Neural cell (in vitro differentiated cells): ENCODE data around the gene OBP2A. TPM values are rescaled to one million over a fixed set of nuclear protein-coding genes. Genes with fewer than 3 reads are reported as not detected.
"Not testable (repeated sequence)": the region's sequence is repeated elsewhere in the genome, so short reads cannot be mapped to it uniquely, and the experiment has no call there.

Source experiments
- H2AFZ ChIP-seq: fragments of 200-600, 300-800 bp; sonication (generic), shearing (Covaris generic); 2 replicates; pipeline ENCODE4 v1.6.0; 2014; ENCODE audit warnings: low read depth, mild to moderate bottlenecking, antibody characterized with exemption, low read length, moderate library complexity
- H3F3A ChIP-seq: fragments of 200-600 bp; shearing (Covaris generic); 2 replicates; pipeline ENCODE4 v1.6.1; 2016; ENCODE audit warnings: mild to moderate bottlenecking, moderate library complexity, mixed read lengths, antibody characterized with exemption, low read length; ENCODE audit not compliant: insufficient read depth, poor library complexity, severe bottlenecking
- H3K27ac ChIP-seq: fragments of 200-600, 300-800 bp; sonication (generic), shearing (Covaris generic); 2 replicates; pipeline ENCODE4 v1.5.1; 2014; ENCODE audit warnings: mild to moderate bottlenecking, low read length, moderate library complexity
- H3K27me3 ChIP-seq: fragments of 300-800, 200-600 bp; sonication (generic), shearing (Covaris generic); 2 replicates; pipeline ENCODE4 v1.6.0; 2014; ENCODE audit warnings: mild to moderate bottlenecking, low read depth, low read length, moderate library complexity; ENCODE audit not compliant: insufficient read depth
- H3K36me3 ChIP-seq: fragments of 300-800, 200-600 bp; sonication (generic), shearing (Covaris generic); 2 replicates; pipeline ENCODE4 v1.5.1; 2014; ENCODE audit warnings: mild to moderate bottlenecking, antibody characterized with exemption, low read length, moderate library complexity; ENCODE audit not compliant: insufficient read depth
- H3K4me2 ChIP-seq: fragments of 300-800, 200-600 bp; sonication (generic), shearing (Covaris generic); 2 replicates; pipeline ENCODE4 v1.6.0; 2014; ENCODE audit warnings: mild to moderate bottlenecking, low read length
- H3K4me3 ChIP-seq: fragments of 300-800, 200-600 bp; sonication (generic), shearing (Covaris generic); 2 replicates; pipeline ENCODE4 v1.5.1; 2014; ENCODE audit warnings: mild to moderate bottlenecking, low read length, moderate library complexity
- H3K79me2 ChIP-seq: fragments of 200-600 bp; shearing (Covaris generic); replicated peaks from 2 replicates; pipeline ENCODE4 v1.6.0; 2014; ENCODE audit warnings: mild to moderate bottlenecking, low read length, moderate library complexity; ENCODE audit not compliant: insufficient read depth
- H3K9ac ChIP-seq: fragments of 300-800, 200-600 bp; sonication (generic), shearing (Covaris generic); 2 replicates; pipeline ENCODE4 v1.6.1; 2016; ENCODE audit warnings: mild to moderate bottlenecking, low read length, mixed read lengths
- H3K9me2 ChIP-seq: fragments of 200-600 bp; shearing (Covaris generic); 2 replicates; pipeline ENCODE4 v1.6.1; 2016; ENCODE audit warnings: mild to moderate bottlenecking, low read length, mixed read lengths; ENCODE audit not compliant: insufficient read depth
- H3K9me3 ChIP-seq: fragments of 200-600, 300-800 bp; sonication (generic), shearing (Covaris generic); 2 replicates; pipeline ENCODE4 v1.6.1; 2016; ENCODE audit warnings: mild to moderate bottlenecking, mixed run types, low read length, moderate library complexity, mixed read lengths
- H4K20me1 ChIP-seq: fragments of 200-600 bp; shearing (Covaris generic); 2 replicates; pipeline ENCODE4 v1.6.1; 2016; ENCODE audit warnings: mild to moderate bottlenecking, mixed run types; ENCODE audit not compliant: insufficient read depth
- CTCF ChIP-seq: fragments of 450-650 bp; IDR thresholded peaks from 2 replicates; pipeline ENCODE4 v1.5.1; 2014; ENCODE audit warnings: antibody characterized with exemption, mild to moderate bottlenecking, moderate library complexity; ENCODE audit not compliant: poor library complexity, severe bottlenecking
- EP300 ChIP-seq: fragments of 450-650 bp; conservative IDR thresholded peaks from 2 replicates; pipeline ENCODE4 v1.6.1; 2014; ENCODE audit warnings: antibody characterized with exemption, mild to moderate bottlenecking, moderate library complexity; ENCODE audit not compliant: poor library complexity, severe bottlenecking
- EZH2 ChIP-seq: fragments of 200-600, 300-800 bp; shearing (Covaris generic), sonication (generic); IDR thresholded peaks from 2 replicates; pipeline ENCODE4 v1.6.1; 2014; ENCODE audit warnings: antibody characterized with exemption, low read length, borderline replicate concordance, mild to moderate bottlenecking; ENCODE audit not compliant: insufficient read depth, poor library complexity, severe bottlenecking
- MXI1 ChIP-seq: fragments of 450-650 bp; conservative IDR thresholded peaks from 2 replicates; pipeline ENCODE4 v1.6.1; 2014; ENCODE audit warnings: antibody characterized with exemption, mild to moderate bottlenecking; ENCODE audit not compliant: poor library complexity, severe bottlenecking
- POLR2AphosphoS5 ChIP-seq: IDR thresholded peaks from 2 replicates; pipeline ENCODE4 v1.6.1; 2012
- RAD21 ChIP-seq: fragments of 450-650 bp; conservative IDR thresholded peaks from 2 replicates; pipeline ENCODE4 v1.6.1; 2014; ENCODE audit warnings: antibody characterized with exemption, mild to moderate bottlenecking, moderate library complexity
- REST ChIP-seq: IDR thresholded peaks from 2 replicates; pipeline ENCODE4 v1.6.1; 2012; ENCODE audit warnings: borderline replicate concordance
- SMC3 ChIP-seq: fragments of 450-650 bp; conservative IDR thresholded peaks from 2 replicates; pipeline ENCODE4 v1.6.1; 2014; ENCODE audit warnings: antibody characterized with exemption, mild to moderate bottlenecking, moderate library complexity; ENCODE audit not compliant: poor library complexity
- TAF1 ChIP-seq: IDR thresholded peaks from 2 replicates; pipeline ENCODE4 v1.6.1; 2012; ENCODE audit warnings: low read depth
- polyA minus RNA-seq: library from RNA; depleted of rRNA, polyadenylated mRNA; stranded (reverse); fragments of >200 nt; gene quantifications from 2 replicates; pipeline ENCODE4 v1.2.3, GENCODE V29; 2014
- polyA plus RNA-seq: library from polyadenylated mRNA; depleted of rRNA; stranded (reverse); fragments of >200 nt; gene quantifications from 2 replicates; pipeline ENCODE4 v1.2.3, GENCODE V29; 2014

OBP2A gene
- polyA plus RNA-seq (not detected in 2 replicates), polyA minus RNA-seq (not detected in 2 replicates)

GRCh38 chr9:135545646-135546176 lies at the start of gene OBP2A:
Gene OBP2A (plus strand): TSS chr9:135546126. CDS start chr9:135546181, 55 bp downstream.
- not testable (repeated sequence) for H3K79me2 ChIP-seq, H3K4me2 ChIP-seq, H3K27me3 ChIP-seq, H3K36me3 ChIP-seq, H2AFZ ChIP-seq, H3K27ac ChIP-seq, H3K4me3 ChIP-seq, H3K9me2 ChIP-seq, H3F3A ChIP-seq, H3K9me3 ChIP-seq, H4K20me1 ChIP-seq, H3K9ac ChIP-seq

- no peak overlapping the region for H2AFZ ChIP-seq
- H3F3A ChIP-seq, result no peaks in the 10 kb centered on the region
- H4K20me1 ChIP-seq, result no peaks in the 10 kb centered on the region
- peak overlapping the region; percentile 91 for H3K9ac ChIP-seq
- H3K27me3 ChIP-seq, result no peaks in the 10 kb centered on the region
- H3K9me2 ChIP-seq, result no peaks in the 10 kb centered on the region
- no peak overlapping the region for H3K27ac ChIP-seq
- peak overlapping the region; percentile 99 for H3K4me3 ChIP-seq
- TF ChIP-seq EP300, result no peak
- TF ChIP-seq MXI1, result no peak
- H3K36me3 ChIP-seq, result no peaks in the 10 kb centered on the region
- no peaks in the 10 kb centered on the region for H3K9me3 ChIP-seq
- peaks cover 12% of the 10 kb centered on the region for H3K79me2 ChIP-seq
- H3K4me2 ChIP-seq, result no peak overlapping the region
Measured at GRCh38 chr9:135498381-135499126, 47.4 kb upstream of the OBP2A start.

- Histone ChIP-seq H3K4me3 (peak overlapping the region; percentile 99), H3K9me2 (no peaks in the 10 kb centered on the region)
Measured at GRCh38 chr9:135499326-135500070, 46.4 kb upstream of the OBP2A start.

More at GRCh38 chr9:135499326-135500070, 46.4 kb upstream of the OBP2A start:
- H3K9ac ChIP-seq, result peak overlapping the region; percentile 91
- no peaks in the 10 kb centered on the region for H3K27me3 ChIP-seq
- H3K27ac ChIP-seq, result peak overlapping the region; percentile 71
- no peaks in the 10 kb centered on the region for H3K9me3 ChIP-seq
- H3K4me2 ChIP-seq, result peak overlapping the region; percentile 89
- no peaks in the 10 kb centered on the region for H3K36me3 ChIP-seq
- H4K20me1 ChIP-seq, result no peaks in the 10 kb centered on the region
- peak overlapping the region; percentile 85 for H2AFZ ChIP-seq
- TF ChIP-seq EZH2, result no peak
- TF ChIP-seq TAF1, result no peak
- TF ChIP-seq MXI1, result peak; percentile 99
- TF ChIP-seq EP300, result no peak
- TF ChIP-seq CTCF, result peak; percentile 26
- TF ChIP-seq POLR2AphosphoS5, result peak; percentile 34
- no peak for TF ChIP-seq RAD21
- TF ChIP-seq REST, result peak; percentile 58
- peak; percentile 15 for TF ChIP-seq SMC3
- H3F3A ChIP-seq, result no peaks in the 10 kb centered on the region
- peaks cover 12% of the 10 kb centered on the region for H3K79me2 ChIP-seq
